Putamen (tissue), 1 donor: Measurements from ENCODE around the gene CSNK1G3.
"Not testable (repeated sequence)": the region's sequence is repeated elsewhere in the genome, so short reads cannot be mapped to it uniquely, and the experiment has no call there.

Experiments used
- DNase-seq: peaks from one replicate; pipeline ENCODE4 v3.0.0-alpha.2; 2016; ENCODE audit warnings: low spot score

CSNK1G3 gene

GRCh38 chr5:123559434-123559775 is 47.4 kb downstream of the CSNK1G3 start:
- no peak for DNase-seq

DNA sequence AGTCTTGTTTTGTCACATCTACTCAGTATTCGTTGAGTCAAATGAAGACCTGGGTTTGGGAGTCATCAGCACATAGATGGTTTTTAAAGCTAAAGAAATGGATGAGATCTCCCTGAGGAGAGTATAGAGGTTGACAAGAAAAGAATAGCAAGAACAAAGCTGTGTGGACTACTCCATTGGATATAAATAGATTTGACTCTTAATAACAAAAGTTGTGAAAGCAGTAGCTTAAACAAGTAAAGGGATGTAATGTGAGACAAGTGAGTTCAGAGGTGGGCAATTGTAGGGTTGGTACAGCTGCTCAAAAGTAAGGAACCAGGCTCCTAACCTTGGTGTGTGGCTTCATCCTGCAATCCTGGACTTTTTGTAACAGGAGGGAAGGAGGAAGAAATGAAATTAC is 49.3 kb downstream of the CSNK1G3 start:
- no peak for DNase-seq

GRCh38 chr5:123571927-123572326 is 60.0 kb downstream of the CSNK1G3 start:
- no peak for DNase-seq

GRCh38 chr5:123578390-123578789 is 66.4 kb downstream of the CSNK1G3 start:
- DNase-seq = no peak

- DNase-seq = no peak
These were observed 67.4 kb downstream of the CSNK1G3 start for GRCh38 chr5:123579410-123579809.

- no peak for DNase-seq
These were observed 70.7 kb downstream of the CSNK1G3 start for GRCh38 chr5:123582550-123583285.

- DNase-seq = no peak
These were observed 73.9 kb downstream of the CSNK1G3 start for GRCh38 chr5:123585871-123586270.

DNA sequence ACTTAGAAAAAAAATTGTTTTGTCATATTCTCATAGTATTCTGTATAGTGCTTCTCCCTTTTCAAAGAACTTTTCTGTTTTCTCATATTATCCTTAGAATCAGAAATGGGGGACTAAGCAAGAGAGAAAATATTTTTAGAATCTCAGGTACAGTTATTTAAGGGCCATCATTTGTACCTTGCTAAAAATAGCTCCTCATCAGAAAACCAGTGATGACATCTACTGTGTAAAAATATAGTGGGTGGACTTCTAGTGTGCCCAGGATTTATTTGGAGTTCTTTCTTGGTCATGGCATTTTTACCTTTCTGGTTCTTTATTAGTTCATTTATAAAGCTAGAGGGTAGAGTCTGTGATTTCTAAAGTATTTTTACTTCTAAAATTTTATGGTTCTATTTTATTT is 82.5 kb downstream of the CSNK1G3 start:
- no peak for DNase-seq

GRCh38 chr5:123597018-123597417 is 85.0 kb downstream of the CSNK1G3 start:
- no peak for DNase-seq

GRCh38 chr5:123598028-123598689 is 86.2 kb downstream of the CSNK1G3 start:
- no peak for DNase-seq

GRCh38 chr5:123599171-123599570 is 87.2 kb downstream of the CSNK1G3 start:
- no peak for DNase-seq

GRCh38 chr5:123601610-123602009 is 89.6 kb downstream of the CSNK1G3 start:
- no peak for DNase-seq

GRCh38 chr5:123605822-123606221 is 93.8 kb downstream of the CSNK1G3 start:
- DNase-seq = no peak

DNA sequence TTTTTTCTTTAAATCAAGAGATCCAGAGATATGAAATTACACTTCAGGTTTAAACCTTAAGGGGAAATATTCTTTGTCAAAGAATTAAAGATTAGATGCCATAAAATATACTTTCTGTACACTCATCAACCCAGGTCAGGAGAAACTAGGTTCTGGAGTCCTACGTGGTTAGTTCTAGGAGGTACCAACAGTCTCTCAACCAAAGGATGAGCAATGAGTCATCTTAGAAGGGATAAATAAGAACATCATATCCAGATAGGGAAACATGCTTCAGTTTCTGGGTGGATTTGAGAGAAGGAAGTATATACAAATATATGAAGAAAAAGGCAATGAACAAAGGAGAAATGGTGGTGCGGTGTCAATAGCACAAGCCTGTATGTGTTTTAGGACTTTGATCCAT is 98.2 kb downstream of the CSNK1G3 start:
- DNase-seq = no peak

DNA sequence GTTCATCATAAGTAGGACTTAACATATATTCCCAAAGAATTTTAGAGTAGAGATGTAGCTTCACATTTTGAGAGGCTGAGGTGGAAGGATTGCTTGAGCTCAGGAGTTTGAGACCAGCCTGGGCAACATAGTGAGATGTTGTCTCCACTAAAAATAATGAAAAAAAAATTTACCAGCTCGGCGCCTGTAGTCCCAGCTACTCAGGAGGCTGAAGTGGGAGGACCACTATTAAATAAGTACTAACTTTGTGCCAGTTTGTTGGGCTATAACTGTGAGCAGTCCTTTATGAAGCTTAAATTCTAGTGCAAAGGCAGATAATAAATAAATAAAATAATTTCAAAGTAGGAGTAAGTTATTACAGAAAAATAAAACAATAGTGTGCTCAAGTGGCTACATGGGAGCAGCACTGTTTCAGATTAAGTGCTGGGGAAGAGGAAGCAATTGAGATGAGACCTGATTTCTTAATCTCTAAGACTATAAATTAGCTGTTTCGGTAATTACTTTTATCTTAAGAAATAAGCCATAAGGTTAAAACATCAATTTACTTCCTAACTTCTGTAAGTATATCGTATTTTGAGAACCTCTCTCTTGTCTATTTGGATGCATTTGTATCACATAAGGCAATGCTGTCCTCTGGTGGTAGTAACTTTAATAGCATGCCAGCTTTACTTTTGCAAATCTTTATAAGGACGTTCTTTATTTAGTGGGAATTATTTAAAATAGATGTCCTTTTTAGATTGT is 98.9 kb downstream of the CSNK1G3 start:
- DNase-seq = peak; percentile 63

DNA sequence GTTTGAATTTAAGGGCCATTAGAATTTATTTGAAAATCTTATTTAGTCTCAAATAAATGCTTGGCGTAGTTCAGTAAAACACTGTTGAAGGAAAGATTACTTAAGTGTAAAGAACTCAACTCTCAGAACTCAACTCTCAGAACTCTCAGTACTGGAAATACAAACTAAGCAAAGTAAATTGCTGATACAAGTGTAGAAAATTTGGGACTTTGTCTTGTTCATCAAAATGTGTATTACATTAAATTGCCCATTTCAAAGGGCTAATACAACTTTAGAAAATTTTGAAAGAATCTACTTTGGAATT is 99.4 kb downstream of the CSNK1G3 start:
- no peak for DNase-seq

DNA sequence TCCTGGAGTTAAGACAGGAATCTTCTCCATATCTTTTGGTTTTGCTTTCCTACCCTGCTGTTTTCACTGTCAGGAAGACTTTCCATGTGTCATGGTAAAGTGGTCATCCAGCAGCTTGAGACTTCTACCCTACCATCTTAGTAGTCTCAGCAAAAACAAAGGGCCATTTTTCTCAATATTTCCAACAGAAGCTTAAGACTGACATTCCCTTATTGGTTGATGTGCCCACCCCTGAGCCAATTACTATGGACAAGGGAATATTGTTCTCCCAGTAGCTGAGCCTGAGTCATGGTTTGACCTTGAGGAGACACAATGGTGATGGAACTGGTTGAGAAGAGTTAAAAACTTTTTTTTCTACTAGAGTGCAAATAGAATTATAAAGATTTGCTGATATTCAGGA is 105.6 kb downstream of the CSNK1G3 start:
- no peak for DNase-seq

GRCh38 chr5:123626051-123626450 is 114.1 kb downstream of the CSNK1G3 start:
- no peak for DNase-seq

GRCh38 chr5:123628860-123629544 is 117.0 kb downstream of the CSNK1G3 start:
- DNase-seq = no peak

DNA sequence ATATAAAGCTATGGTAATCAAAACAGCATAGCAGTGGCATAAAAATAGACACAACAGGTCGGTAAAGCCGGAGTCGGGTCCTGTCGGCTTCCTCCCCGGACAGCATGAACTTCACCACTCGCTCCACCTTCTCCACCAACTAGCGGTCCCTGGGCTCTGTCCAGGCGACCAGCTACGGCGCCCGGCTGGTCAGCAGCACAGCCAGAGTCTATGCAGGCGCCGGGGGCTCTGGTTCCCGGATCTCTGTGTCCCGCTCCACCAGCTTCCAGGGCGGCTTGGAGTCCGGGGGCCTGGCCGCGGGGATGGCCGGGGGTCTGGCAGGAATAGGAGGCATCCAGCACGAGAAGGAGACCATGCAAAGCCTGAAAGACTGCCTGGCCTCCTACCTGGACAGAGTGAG is 124.0 kb downstream of the CSNK1G3 start:
- DNase-seq = no peak

DNA sequence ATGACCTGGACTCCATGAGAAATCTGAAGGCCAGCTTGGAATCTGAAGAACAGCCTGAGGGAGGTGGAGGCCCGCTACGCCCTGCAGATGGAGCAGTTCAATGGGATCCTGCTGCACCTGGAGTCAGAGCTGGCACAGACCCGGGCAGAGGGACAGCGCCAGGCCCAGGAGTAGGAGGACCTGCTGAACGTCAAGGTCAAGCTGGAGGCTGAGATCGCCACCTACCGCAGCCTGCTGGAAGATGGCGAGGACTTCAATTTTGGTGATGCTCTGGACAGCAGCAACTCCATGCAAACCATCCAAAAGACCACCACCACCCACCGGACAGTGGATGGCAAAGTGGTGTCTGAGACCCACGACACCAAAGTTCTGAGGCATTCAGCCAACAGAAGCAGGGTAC is 125.1 kb downstream of the CSNK1G3 start:
- not testable (repeated sequence) for DNase-seq

GRCh38 chr5:123639244-123639643 is 127.3 kb downstream of the CSNK1G3 start:
- DNase-seq = no peak
